H9 (cell line): Measurements from ENCODE around the gene SPEG. TPM values are rescaled to one million over a fixed set of nuclear protein-coding genes. Genes with fewer than 3 reads are reported as not detected.
A peak's percentile ranks its signal among the peaks of the same experiment; 100 is the strongest.

Experiments
- DNase-seq: peaks from one replicate; pipeline ENCODE4 v3.0.0-alpha.2; 2017
- H2AFZ ChIP-seq: one replicate; pipeline ENCODE4 v1.6.1; 2013; ENCODE audit warnings: mild to moderate bottlenecking, low read length, control low read depth, moderate library complexity
- H2AK5ac ChIP-seq: 2 replicates; pipeline ENCODE4 v1.6.1; 2013; ENCODE audit warnings: low read length, control low read depth, mixed read lengths; ENCODE audit not compliant: insufficient read length
- H2BK120ac ChIP-seq: one replicate; pipeline ENCODE4 v1.6.1; 2013; ENCODE audit warnings: low read depth, mild to moderate bottlenecking, low read length, control low read depth, inconsistent platforms; ENCODE audit not compliant: poor library complexity, severe bottlenecking
- H2BK12ac ChIP-seq: 2 replicates; pipeline ENCODE4 v1.6.1; 2013; ENCODE audit warnings: low read length, control low read depth, mixed read lengths, low read depth; ENCODE audit not compliant: insufficient read length
- H2BK15ac ChIP-seq: 2 replicates; pipeline ENCODE4 v1.6.1; 2013; ENCODE audit warnings: low read depth, low read length, control low read depth
- H2BK20ac ChIP-seq: one replicate; pipeline ENCODE4 v1.6.1; 2013; ENCODE audit warnings: low read depth, mild to moderate bottlenecking, low read length, control low read depth, inconsistent platforms; ENCODE audit not compliant: poor library complexity, severe bottlenecking
- H2BK5ac ChIP-seq: 2 replicates; pipeline ENCODE4 v1.6.1; 2013; ENCODE audit warnings: low read length, control low read depth, mixed read lengths; ENCODE audit not compliant: insufficient read length
- H3K14ac ChIP-seq: 2 replicates; pipeline ENCODE4 v1.6.1; 2013; ENCODE audit warnings: low read length, control low read depth; ENCODE audit not compliant: insufficient read depth
- H3K18ac ChIP-seq: 2 replicates; pipeline ENCODE4 v1.6.1; 2013; ENCODE audit warnings: low read depth, mild to moderate bottlenecking, mixed read lengths, low read length, control low read depth; ENCODE audit not compliant: insufficient read length
- H3K23ac ChIP-seq: 2 replicates; pipeline ENCODE4 v1.6.1; 2013; ENCODE audit warnings: low read length, control low read depth, mixed read lengths, low read depth; ENCODE audit not compliant: insufficient read length
- H3K23me2 ChIP-seq: 2 replicates; pipeline ENCODE4 v1.6.1; 2013; ENCODE audit warnings: low read depth, mild to moderate bottlenecking, mixed read lengths, low read length, control low read depth; ENCODE audit not compliant: insufficient read length, poor library complexity, severe bottlenecking
- H3K27ac ChIP-seq: 2 replicates; pipeline ENCODE4 v1.5.1; 2013; ENCODE audit warnings: low read length, control low read depth, mixed read lengths, low read depth; ENCODE audit not compliant: insufficient read length
- H3K27me3 ChIP-seq: 2 replicates; pipeline ENCODE4 v1.6.1; 2013; ENCODE audit warnings: low read length, control low read depth, inconsistent platforms; ENCODE audit not compliant: insufficient read depth
- H3K4ac ChIP-seq: 2 replicates; pipeline ENCODE4 v1.6.1; 2013; ENCODE audit warnings: low read depth, mild to moderate bottlenecking, control low read depth, inconsistent platforms, low read length, moderate library complexity
- H3K4me1 ChIP-seq: 2 replicates; pipeline ENCODE4 v1.6.1; 2013; ENCODE audit warnings: low read length, control low read depth, inconsistent platforms; ENCODE audit not compliant: insufficient read depth
- H3K4me2 ChIP-seq: 2 replicates; pipeline ENCODE4 v1.6.1; 2013; ENCODE audit warnings: low read length, control low read depth, mixed read lengths; ENCODE audit not compliant: insufficient read length, insufficient read depth
- H3K56ac ChIP-seq: 2 replicates; pipeline ENCODE4 v1.6.1; 2013; ENCODE audit warnings: low read depth, mild to moderate bottlenecking, mixed read lengths, low read length, control low read depth; ENCODE audit not compliant: insufficient read length
- H3K79me1 ChIP-seq: 2 replicates; pipeline ENCODE4 v1.6.1; 2013; ENCODE audit warnings: low read depth, mild to moderate bottlenecking, moderate library complexity, low read length, control low read depth, inconsistent platforms; ENCODE audit not compliant: insufficient read depth, poor library complexity, severe bottlenecking
- H3K79me2 ChIP-seq: 2 replicates; pipeline ENCODE4 v1.6.1; 2013; ENCODE audit warnings: low read length, control low read depth, inconsistent platforms; ENCODE audit not compliant: insufficient read depth
- H3K9ac ChIP-seq: 2 replicates; pipeline ENCODE4 v1.6.1; 2013; ENCODE audit warnings: low read length, control low read depth, mixed read lengths; ENCODE audit not compliant: insufficient read length; ENCODE audit errors: extremely low read depth
- H3K9me3 ChIP-seq: one replicate; pipeline ENCODE4 v1.6.1; 2013; ENCODE audit warnings: low read depth, low read length, inconsistent platforms; ENCODE audit not compliant: control insufficient read depth
- H3T11ph ChIP-seq: one replicate; pipeline ENCODE4 v1.6.1; 2013; ENCODE audit warnings: mild to moderate bottlenecking, low read length, control low read depth, inconsistent platforms
- H4K20me1 ChIP-seq: one replicate; pipeline ENCODE4 v1.6.1; 2013; ENCODE audit not compliant: control insufficient read depth, insufficient read length, insufficient read depth
- H4K5ac ChIP-seq: 2 replicates; pipeline ENCODE4 v1.6.1; 2013; ENCODE audit warnings: low read depth, mild to moderate bottlenecking, mixed read lengths, low read length, control low read depth; ENCODE audit not compliant: insufficient read length
- H4K8ac ChIP-seq: replicated peaks from 2 replicates; pipeline ENCODE4 v1.6.1; 2013; ENCODE audit warnings: low read length, control low read depth, mixed read lengths, low read depth; ENCODE audit not compliant: insufficient read length
- H4K91ac ChIP-seq: 2 replicates; pipeline ENCODE4 v1.6.1; 2013; ENCODE audit warnings: low read depth, mild to moderate bottlenecking, moderate library complexity, mixed read lengths, low read length, control low read depth; ENCODE audit not compliant: insufficient read length
- H3K27ac Mint-ChIP-seq, 3 experiments: 2 replicates in 2 of 3; 3 replicates in 1 of 3; pipeline ENCODE4 v1.8.0; 2020 to 2021; ENCODE audit warnings: mixed read lengths in 3 of 3, mild to moderate bottlenecking in 1 of 3, moderate library complexity in 1 of 3
- H3K27me3 Mint-ChIP-seq: 2 replicates; pipeline ENCODE4 v1.8.0; 2021; ENCODE audit warnings: low read depth, mild to moderate bottlenecking, moderate library complexity, mixed read lengths
- H3K36me3 Mint-ChIP-seq, 3 experiments: 2 replicates in 2 of 3; 3 replicates in 1 of 3; pipeline ENCODE4 v1.8.0; 2020 to 2021; ENCODE audit warnings: low read depth in 3 of 3, mixed read lengths in 3 of 3; ENCODE audit not compliant: insufficient read depth in 1 of 3
- H3K4me1 Mint-ChIP-seq, 2 experiments: 2 replicates each; pipeline ENCODE4 v1.8.0; 2020; ENCODE audit warnings: mixed read lengths in 2 of 2
- H3K4me3 Mint-ChIP-seq, 2 experiments: 2 replicates in 1 of 2; 3 replicates in 1 of 2; pipeline ENCODE4 v1.8.0; 2020 to 2021; ENCODE audit warnings: mild to moderate bottlenecking in 2 of 2, mixed read lengths in 2 of 2, moderate library complexity in 1 of 2
- H3K9me3 Mint-ChIP-seq, 2 experiments: 2 replicates in 1 of 2; 3 replicates in 1 of 2; pipeline ENCODE4 v1.8.0; 2020; ENCODE audit warnings: mild to moderate bottlenecking in 2 of 2, mixed read lengths in 2 of 2, moderate library complexity in 1 of 2
- CTCF ChIP-seq: fragments of 200-600 bp; sonication (generic); conservative IDR thresholded peaks from 3 replicates; pipeline ENCODE4 v1.8.0; 2021; ENCODE audit warnings: antibody characterized with exemption, mild to moderate bottlenecking
- WGBS: extraction: QIAGEN DNeasy Blood & Tissue Kit; methylation state at CpG from one replicate; pipeline ENCODE4 v1.1.7; 2013; ENCODE audit warnings: missing lambda C conversion rate, low lambda C conversion rate, mixed read lengths; ENCODE audit not compliant: insufficient read length; ENCODE audit errors: extremely low coverage; 5-methylcytosine and 5-hydroxymethylcytosine counted together
- total RNA-seq: library from RNA; stranded (reverse); gene quantifications from 2 replicates; pipeline ENCODE4 v1.2.1, GENCODE V29; 2021

Gene SPEG
- total RNA-seq, 1 experiment from 2014 or later = 23.7 TPM

- Histone ChIP-seq H4K5ac (no peak overlapping the region), H2BK12ac (no peak overlapping the region), H3K14ac (no peak overlapping the region), H3K79me1 (no peaks in the 10 kb centered on the region), H3K56ac (no peak overlapping the region), H3K4me1 (no peaks in the 10 kb centered on the region), H3K27ac (no peak overlapping the region), H2BK5ac (no peak overlapping the region), H3K4ac (no peak overlapping the region), H4K20me1 (no peaks in the 10 kb centered on the region), H2BK120ac (no peak overlapping the region), H3K27me3 (no peaks in the 10 kb centered on the region), H3K9ac (no peak overlapping the region), H3K18ac (no peak overlapping the region), H3T11ph (no peak overlapping the region), H3K4me2 (no peak overlapping the region), H4K91ac (no peak overlapping the region), H3K79me2 (no peaks in the 10 kb centered on the region), H2BK20ac (no peak overlapping the region), H4K8ac (no peak overlapping the region), H3K23me2 (no peaks in the 10 kb centered on the region), H2AK5ac (no peak overlapping the region), H2BK15ac (no peak overlapping the region), H3K23ac (no peak overlapping the region), H3K9me3 (no peaks in the 10 kb centered on the region), H2AFZ (no peak overlapping the region)
- TF ChIP-seq CTCF = no peak
- Mint-ChIP-seq H3K27ac (peak overlapping the region in 1 of 3 experiments; percentile 91; a peak in 2 of 7 replicates), H3K4me3 (no peak overlapping the region), H3K9me3 (no peaks in the 10 kb centered on the region; a peak in 1 of 5 replicates), H3K36me3 (no peaks in the 10 kb centered on the region), H3K27me3 (peaks cover 10% of the 10 kb centered on the region), H3K4me1 (peaks cover 27 to 38% of the 10 kb centered on the region in 2 experiments)
- no CpG with 5 or more reads among the region's 10 CpGs for WGBS
- DNase-seq = no peak
These were observed 30.2 kb upstream of the SPEG start for GRCh38 chr2:219404291-219404910.
